PC-3 (cell line): Measurements from ENCODE around the gene MTFR1L. TPM values are rescaled to one million over a fixed set of nuclear protein-coding genes. Genes with fewer than 3 reads are reported as not detected.
A peak's percentile ranks its signal among the peaks of the same experiment; 100 is the strongest.

Source experiments
- ATAC-seq: fragments of 200-7000 bp; cut with Tn5 transposase; 2 replicates; pipeline ENCODE4 v1.9.1; 2020; ENCODE audit warnings: mild to moderate bottlenecking, moderate library complexity
- BruUV-seq: library from RNA; stranded (reverse); fragments of 400-500 nt; replicated peaks from 2 replicates; lab custom pipeline; 2021; lab: Mats Ljungman, UMichigan
- CTCF ChIA-PET: fragments of 300-600 bp; sonication (Branson Sonifier 250); formaldehyde crosslinking; loops from one replicate; lab custom pipeline; 2022; ENCODE audit warnings: antibody characterized with exemption; lab: Charles Lee
- POLR2A ChIA-PET: fragments of 300-600 bp; sonication (Branson Sonifier 250); formaldehyde crosslinking; loops from one replicate; lab custom pipeline; 2022; ENCODE audit warnings: antibody characterized with exemption; ENCODE audit not compliant: unreplicated experiment; lab: Charles Lee
- DNase-seq: peaks from one replicate; pipeline ENCODE4 v3.0.0-alpha.2; 2015
- H2AFZ ChIP-seq: fragments of 300-600 bp; sonication (generic); 2 replicates; pipeline ENCODE4 v1.6.0; 2016; ENCODE audit warnings: antibody characterized with exemption, low read length
- H3F3A ChIP-seq: fragments of 300-600 bp; sonication (generic); one replicate; pipeline ENCODE4 v1.6.0; 2017; ENCODE audit warnings: antibody characterized with exemption, low read length, control low read depth, mild to moderate bottlenecking; ENCODE audit not compliant: unreplicated experiment
- H3K27ac ChIP-seq: fragments of 300-600 bp; sonication (generic); 2 replicates; pipeline ENCODE4 v1.5.1; 2016; ENCODE audit warnings: mild to moderate bottlenecking, low read length
- H3K27me3 ChIP-seq: fragments of 300-600 bp; sonication (generic); 2 replicates; pipeline ENCODE4 v1.6.1; 2016; ENCODE audit warnings: low read length, mixed read lengths
- H3K36me3 ChIP-seq: fragments of 300-600 bp; sonication (generic); 2 replicates; pipeline ENCODE4 v1.6.1; 2016; ENCODE audit warnings: low read depth, mixed run types, low read length, mixed read lengths
- H3K4me1 ChIP-seq: fragments of 300-600 bp; sonication (generic); 2 replicates; pipeline ENCODE4 v1.5.1; 2016; ENCODE audit warnings: low read length; ENCODE audit not compliant: insufficient read depth
- H3K4me2 ChIP-seq: fragments of 300-600 bp; sonication (generic); 2 replicates; pipeline ENCODE4 v1.6.0; 2016; ENCODE audit warnings: low read length
- H3K4me3 ChIP-seq: fragments of 300-600 bp; sonication (generic); 2 replicates; pipeline ENCODE4 v1.5.1; 2016; ENCODE audit warnings: mild to moderate bottlenecking, low read length, mixed read lengths
- H3K79me2 ChIP-seq: fragments of 300-600 bp; sonication (generic); 2 replicates; pipeline ENCODE4 v1.6.1; 2017; ENCODE audit warnings: low read length, mixed read lengths
- H3K9ac ChIP-seq: fragments of 300-600 bp; sonication (generic); 2 replicates; pipeline ENCODE4 v1.6.0; 2016; ENCODE audit warnings: mild to moderate bottlenecking, low read length
- H3K9me2 ChIP-seq: fragments of 300-600 bp; sonication (generic); replicated peaks from 2 replicates; pipeline ENCODE4 v1.6.1; 2016; ENCODE audit warnings: mixed run types, low read length, mixed read lengths
- H3K9me3 ChIP-seq: fragments of 300-600 bp; sonication (generic); 2 replicates; pipeline ENCODE4 v1.6.1; 2016; ENCODE audit warnings: low read length, mixed read lengths
- H4K20me1 ChIP-seq: fragments of 300-600 bp; sonication (generic); 2 replicates; pipeline ENCODE4 v1.6.1; 2016; ENCODE audit warnings: low read length, mixed read lengths
- EZH2 ChIP-seq: fragments of 300-600 bp; sonication (generic); IDR thresholded peaks from one replicate; pipeline ENCODE4 v1.6.1; 2017; ENCODE audit warnings: antibody characterized with exemption, mild to moderate bottlenecking, low read length; ENCODE audit not compliant: unreplicated experiment
- EZH2phosphoT487 ChIP-seq: fragments of 300-600 bp; sonication (generic); IDR thresholded peaks from 2 replicates; pipeline ENCODE4 v1.6.1; 2018; ENCODE audit warnings: mild to moderate bottlenecking, antibody characterized with exemption, low read length, borderline replicate concordance
- intact Hi-C: fragments of 100-400 bp; cut with micrococcal nuclease; formaldehyde crosslinking; loops from 2 replicates; pipeline ENCODE4 v1.9.0; 2023
- total RNA-seq: library from RNA; depleted of rRNA; stranded (reverse); fragments of >200 nt; gene quantifications from 2 replicates; pipeline ENCODE4 v1.2.3, GENCODE V29; 2014
- TF ChIP-seq, protein P1 (sequence below): fragments of 300-600 bp; sonication (generic); conservative IDR thresholded peaks from 2 replicates; pipeline ENCODE4 v1.5.1; 2017; ENCODE audit warnings: antibody characterized with exemption, low read depth, mild to moderate bottlenecking, low read length

MTFR1L gene
- total RNA-seq, 1 experiment from 2014 or later: 35.6 TPM

- H3K36me3 ChIP-seq: no peaks in the 10 kb centered on the region
- H4K20me1 ChIP-seq: peaks cover 11% of the 10 kb centered on the region; the same call in 1 of the 2 replicates
- peak overlapping the region; percentile 88 for H2AFZ ChIP-seq
- H3K4me3 ChIP-seq: peak overlapping the region; percentile 93
- TF ChIP-seq EZH2 (no peak), EZH2phosphoT487 (no peak)
- TF ChIP-seq, protein P1, sequence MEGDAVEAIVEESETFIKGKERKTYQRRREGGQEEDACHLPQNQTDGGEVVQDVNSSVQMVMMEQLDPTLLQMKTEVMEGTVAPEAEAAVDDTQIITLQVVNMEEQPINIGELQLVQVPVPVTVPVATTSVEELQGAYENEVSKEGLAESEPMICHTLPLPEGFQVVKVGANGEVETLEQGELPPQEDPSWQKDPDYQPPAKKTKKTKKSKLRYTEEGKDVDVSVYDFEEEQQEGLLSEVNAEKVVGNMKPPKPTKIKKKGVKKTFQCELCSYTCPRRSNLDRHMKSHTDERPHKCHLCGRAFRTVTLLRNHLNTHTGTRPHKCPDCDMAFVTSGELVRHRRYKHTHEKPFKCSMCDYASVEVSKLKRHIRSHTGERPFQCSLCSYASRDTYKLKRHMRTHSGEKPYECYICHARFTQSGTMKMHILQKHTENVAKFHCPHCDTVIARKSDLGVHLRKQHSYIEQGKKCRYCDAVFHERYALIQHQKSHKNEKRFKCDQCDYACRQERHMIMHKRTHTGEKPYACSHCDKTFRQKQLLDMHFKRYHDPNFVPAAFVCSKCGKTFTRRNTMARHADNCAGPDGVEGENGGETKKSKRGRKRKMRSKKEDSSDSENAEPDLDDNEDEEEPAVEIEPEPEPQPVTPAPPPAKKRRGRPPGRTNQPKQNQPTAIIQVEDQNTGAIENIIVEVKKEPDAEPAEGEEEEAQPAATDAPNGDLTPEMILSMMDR: no peak
- H3K79me2 ChIP-seq: peaks cover 41% of the 10 kb centered on the region
- peaks cover 23% of the 10 kb centered on the region for H3K4me1 ChIP-seq
- ATAC-seq (peak; percentile 62), DNase-seq (peak; percentile 68)
- H3K27ac ChIP-seq: peak overlapping the region; percentile 41
- H3K4me2 ChIP-seq: peak overlapping the region; percentile 93
- BruUV-seq: no TSS peak
- H3K9me3 ChIP-seq: no peaks in the 10 kb centered on the region
- intact Hi-C loops: loop anchor here (5.0 kb wide), 1 partner anchor 177 kb away; the partner anchor contains the start of gene PAFAH2
- CTCF ChIA-PET: interaction anchor here (0.9 kb wide), 1 partner anchor 212 kb away, joined by 3 read pairs; no protein-coding TSS in a partner anchor
- H3K9ac ChIP-seq: peak overlapping the region; percentile 89
- no peaks in the 10 kb centered on the region for H3F3A ChIP-seq
- POLR2A ChIA-PET: interaction anchor here (0.6 kb wide), 4 partner anchors 20 to 1338 kb away, joined by 3 to 16 read pairs (median 5); partner anchors contain the start of gene PAFAH2
- H3K9me2 ChIP-seq: no peaks in the 10 kb centered on the region
- no peaks in the 10 kb centered on the region for H3K27me3 ChIP-seq
Measured at GRCh38 chr1:25820247-25821111, 725 bp downstream of the MTFR1L start.

DNA sequence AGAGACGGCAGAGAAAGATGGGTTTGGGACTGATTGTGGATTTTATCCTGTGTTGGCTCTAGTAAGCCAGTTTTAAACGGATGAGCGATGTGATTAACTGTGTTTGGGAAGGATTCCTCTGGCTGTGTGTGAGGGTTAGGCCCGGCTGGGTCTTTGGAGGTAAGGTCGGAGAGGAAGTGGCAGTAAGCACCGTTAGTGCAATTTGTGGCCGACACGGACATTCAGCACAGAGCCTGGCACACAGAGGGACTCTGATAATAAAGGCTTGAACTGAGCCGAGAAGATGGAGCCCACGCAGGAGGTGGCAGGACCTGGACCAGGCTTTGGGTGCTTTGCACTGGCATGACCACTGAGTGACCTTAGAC is 1.3 kb downstream of the MTFR1L start:
- peak overlapping the region; percentile 89 for H3K9ac ChIP-seq
- H3K79me2 ChIP-seq: peaks cover 41% of the 10 kb centered on the region
- no peaks in the 10 kb centered on the region for H3K9me2 ChIP-seq
- no peaks in the 10 kb centered on the region for H3F3A ChIP-seq
- peaks cover 2% of the 10 kb centered on the region; the same call in 1 of the 2 replicates for H3K36me3 ChIP-seq
- CTCF ChIA-PET: interaction anchor here (0.9 kb wide), 1 partner anchor 212 kb away, joined by 3 read pairs; no protein-coding TSS in a partner anchor
- H3K4me2 ChIP-seq: peak overlapping the region; percentile 93
- TF ChIP-seq EZH2phosphoT487: no peak
- TF ChIP-seq, protein P1: no peak
- no peak for TF ChIP-seq EZH2
- peaks cover 23% of the 10 kb centered on the region for H3K4me1 ChIP-seq
- intact Hi-C loops: loop anchor here (5.0 kb wide), 1 partner anchor 176 kb away; the partner anchor contains the start of gene PAFAH2
- H3K4me3 ChIP-seq: peak overlapping the region; percentile 93
- TSS peak; percentile 15 for BruUV-seq
- H2AFZ ChIP-seq: peak overlapping the region; percentile 88
- H3K27ac ChIP-seq: no peak overlapping the region
- H3K27me3 ChIP-seq: no peaks in the 10 kb centered on the region
- no peaks in the 10 kb centered on the region for H3K9me3 ChIP-seq
- POLR2A ChIA-PET: no interaction called here
- H4K20me1 ChIP-seq: peaks cover 11% of the 10 kb centered on the region; the same call in 1 of the 2 replicates
- ATAC-seq (no peak), DNase-seq (peak; percentile 6)
